ENCODE data around the gene WDR81. TPM values are rescaled to one million over a fixed set of nuclear protein-coding genes. Genes with fewer than 3 reads are reported as not detected.

WDR81 gene
- total and polyA plus RNA-seq, 3 donors from 2014 or later: 16.9 to 71.4 (median 58.4) TPM

GRCh38 chr17:1725642-1726511, 1.4 kb downstream of the WDR81 start:
- intact Hi-C loops (cut with DNase I; ENCODE audit: low total_unique reads): no loop called here
- H3K27ac ChIP-seq: peak overlapping the region in 1 of 2 donors; percentile 68
- H3K36me3 ChIP-seq (ENCODE audit: low read depth, missing control alignments): no peaks in the 10 kb centered on the region
- H3K4me1 ChIP-seq: peaks cover 46% of the 10 kb centered on the region
- no peaks in the 10 kb centered on the region for H3K27me3 ChIP-seq
- H3K4me3 ChIP-seq: peak overlapping the region in 1 of 2 donors; percentile 66
- no peaks in the 10 kb centered on the region for H3K9me3 ChIP-seq
- DNase-seq: no peak
- 77 to 88% methylated on average over 31 to 54 of the region's 54 CpGs for WGBS, 2 donors
- no peak for TF ChIP-seq POLR2A (IDR thresholded peaks at IDR 0.05)
- no peak for TF ChIP-seq CTCF (IDR thresholded peaks at IDR 0.05)

- intact Hi-C loops (cut with DNase I; ENCODE audit: low total_unique reads): no loop called here
- no peaks in the 10 kb centered on the region for H3K27me3 ChIP-seq
- TF ChIP-seq CTCF (IDR thresholded peaks at IDR 0.05) (no peak), POLR2A (IDR thresholded peaks at IDR 0.05) (no peak)
- no peaks in the 10 kb centered on the region for H3K9me3 ChIP-seq
- no peak for DNase-seq
- H3K4me1 ChIP-seq: peaks cover 51% of the 10 kb centered on the region
- H3K36me3 ChIP-seq (ENCODE audit: low read depth, missing control alignments): no peaks in the 10 kb centered on the region
- H3K4me3 ChIP-seq: no peak overlapping the region
- H3K27ac ChIP-seq: no peak overlapping the region
- WGBS, 2 donors: 76 to 78% methylated on average over 2 to 18 of the region's 18 CpGs
Observed at GRCh38 chr17:1726626-1727257, 2.2 kb downstream of the WDR81 start.

GRCh38 chr17:1727258-1727789, 2.8 kb downstream of the WDR81 start:
- Histone ChIP-seq H3K27me3 (no peaks in the 10 kb centered on the region), H3K4me1 (peaks cover 51% of the 10 kb centered on the region), H3K4me3 (no peak overlapping the region), H3K36me3 (ENCODE audit: low read depth, missing control alignments) (no peaks in the 10 kb centered on the region), H3K9me3 (no peaks in the 10 kb centered on the region), H3K27ac (no peak overlapping the region)
- DNase-seq: no peak
- TF ChIP-seq CTCF (IDR thresholded peaks at IDR 0.05): no peak
- no peak for TF ChIP-seq POLR2A (IDR thresholded peaks at IDR 0.05)
- 85 to 92% methylated on average over 4 to 21 of the region's 21 CpGs for WGBS, 2 donors
- intact Hi-C loops (cut with DNase I; ENCODE audit: low total_unique reads): no loop called here

DNA sequence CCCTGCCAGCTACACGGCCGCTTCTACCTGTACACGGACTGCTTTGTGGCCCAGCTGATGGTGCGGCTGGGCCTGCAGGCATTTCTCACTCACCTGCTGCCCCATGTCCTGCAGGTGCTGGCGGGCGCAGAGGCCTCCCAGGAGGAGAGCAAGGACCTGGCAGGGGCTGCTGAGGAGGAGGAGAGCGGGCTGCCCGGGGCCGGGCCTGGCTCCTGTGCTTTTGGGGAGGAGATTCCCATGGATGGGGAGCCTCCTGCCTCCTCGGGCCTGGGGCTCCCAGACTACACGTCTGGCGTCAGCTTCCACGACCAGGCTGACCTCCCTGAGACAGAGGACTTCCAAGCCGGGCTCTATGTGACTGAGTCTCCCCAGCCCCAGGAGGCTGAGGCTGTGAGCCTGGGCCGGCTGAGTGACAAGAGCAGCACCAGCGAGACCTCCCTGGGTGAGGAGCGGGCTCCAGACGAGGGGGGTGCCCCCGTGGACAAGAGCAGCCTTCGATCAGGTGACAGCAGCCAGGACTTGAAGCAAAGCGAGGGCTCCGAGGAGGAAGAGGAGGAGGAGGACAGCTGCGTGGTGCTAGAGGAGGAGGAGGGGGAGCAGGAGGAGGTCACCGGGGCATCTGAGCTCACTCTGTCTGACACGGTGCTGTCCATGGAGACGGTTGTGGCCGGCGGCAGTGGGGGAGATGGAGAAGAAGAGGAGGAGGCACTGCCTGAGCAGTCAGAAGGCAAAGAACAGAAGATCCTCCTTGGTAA, 3.5 kb downstream of the WDR81 start:
- intact Hi-C loops (cut with DNase I; ENCODE audit: low total_unique reads): no loop called here

More for the DNA sequence above, 3.5 kb downstream of the WDR81 start:
- H3K4me1 ChIP-seq: peaks cover 51% of the 10 kb centered on the region
- no peaks in the 10 kb centered on the region for H3K36me3 ChIP-seq (ENCODE audit: low read depth, missing control alignments)
- no peaks in the 10 kb centered on the region for H3K27me3 ChIP-seq
- H3K4me3 ChIP-seq: no peak overlapping the region
- H3K9me3 ChIP-seq: no peaks in the 10 kb centered on the region
- 87% methylated on average over 16 to 26 of the region's 28 CpGs for WGBS, 2 donors
- peak; percentile 74 for DNase-seq
- TF ChIP-seq CTCF (IDR thresholded peaks at IDR 0.05) (no peak), POLR2A (IDR thresholded peaks at IDR 0.05) (no peak)
- peak overlapping the region; percentile 39 to 99 for H3K27ac ChIP-seq

Measured in testis (tissue), 3 donors.